HG02885 (cell line): ENCODE results near the gene F8.
"Not testable (repeated sequence)": the region's sequence is repeated elsewhere in the genome, so short reads cannot be mapped to it uniquely, and the experiment has no call there.

Experiments
- ATAC-seq: cut with Tn5 transposase; IDR thresholded peaks from one replicate; pipeline ENCODE4 v1.9.1; 2021; ENCODE audit warnings: mild to moderate bottlenecking; ENCODE audit not compliant: unreplicated experiment, poor library complexity

F8 gene

DNA sequence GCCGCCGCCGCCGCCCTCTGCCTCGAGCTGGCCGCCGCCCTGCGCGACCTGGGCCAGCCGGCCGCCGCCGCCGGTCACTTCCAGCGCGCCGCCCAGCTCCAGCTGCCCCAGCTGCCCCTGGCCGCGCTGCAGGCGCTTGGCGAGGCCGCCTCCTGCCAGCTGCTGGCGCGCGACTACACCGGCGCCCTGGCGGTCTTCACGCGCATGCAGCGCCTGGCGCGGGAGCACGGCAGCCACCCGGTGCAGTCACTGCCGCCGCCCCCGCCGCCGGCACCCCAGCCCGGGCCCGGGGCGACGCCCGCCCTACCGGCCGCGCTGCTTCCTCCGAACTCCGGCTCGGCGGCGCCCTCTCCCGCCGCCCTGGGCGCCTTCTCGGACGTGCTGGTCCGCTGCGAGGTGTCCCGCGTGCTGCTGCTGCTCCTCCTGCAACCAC, 135.7 kb downstream of the F8 start:
- peak; percentile 52 for ATAC-seq

DNA sequence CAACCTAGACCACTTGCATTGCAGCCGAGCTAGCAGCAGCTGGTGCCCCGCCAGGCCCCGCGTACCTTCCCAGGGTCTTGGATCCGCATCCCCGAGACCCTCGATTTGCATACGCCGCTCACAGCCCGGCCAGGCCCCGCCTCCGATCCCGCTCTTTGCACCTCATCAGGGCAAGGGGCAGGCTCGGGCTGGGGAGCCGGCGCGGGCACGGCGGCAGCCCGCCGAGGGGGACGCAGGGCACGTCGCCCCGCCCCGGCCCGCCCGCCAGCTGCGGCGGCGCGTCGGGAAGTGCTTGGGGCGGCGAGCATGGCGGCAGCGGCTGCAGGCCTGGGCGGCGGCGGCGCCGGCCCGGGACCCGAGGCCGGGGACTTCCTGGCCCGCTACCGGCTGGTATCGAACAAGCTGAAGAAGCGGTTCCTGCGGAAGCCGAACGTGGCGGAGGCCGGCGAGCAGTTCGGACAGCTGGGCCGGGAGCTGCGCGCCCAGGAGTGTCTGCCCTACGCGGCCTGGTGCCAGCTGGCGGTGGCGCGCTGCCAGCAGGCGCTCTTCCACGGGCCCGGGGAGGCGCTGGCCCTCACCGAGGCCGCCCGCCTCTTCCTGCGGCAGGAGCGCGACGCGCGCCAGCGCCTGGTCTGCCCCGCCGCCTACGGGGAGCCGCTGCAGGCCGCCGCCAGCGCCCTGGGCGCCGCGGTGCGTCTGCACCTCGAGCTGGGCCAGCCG, 136.3 kb downstream of the F8 start, which contains the start of gene F8A1:
F8A1 (plus strand) TSS at position 287 of the 720 bp plus-strand sequence; CDS start at position 307, 20 bp downstream.
- peak; percentile 62 for ATAC-seq

DNA sequence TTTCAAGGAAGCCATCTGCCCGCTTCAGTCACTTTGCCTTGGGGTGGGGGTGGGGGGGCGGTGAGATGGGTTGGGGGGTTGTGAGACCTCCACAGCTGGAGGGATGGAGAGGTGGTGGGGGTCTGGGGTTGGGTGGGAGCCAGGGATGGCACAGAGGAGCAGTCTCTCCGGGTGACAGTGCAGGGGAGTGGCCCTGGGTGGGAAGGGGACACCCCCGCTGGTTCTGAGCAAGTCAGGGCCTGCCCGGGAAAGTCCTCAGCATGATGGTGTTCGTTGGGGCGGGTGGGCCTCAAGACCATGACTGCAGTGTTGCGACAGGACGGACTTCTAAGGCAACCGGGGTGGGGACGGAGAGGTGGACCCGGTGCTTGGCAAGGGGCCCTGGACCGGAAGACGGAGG, 137.0 kb downstream of the F8 start:
- ATAC-seq: not testable (repeated sequence)

DNA sequence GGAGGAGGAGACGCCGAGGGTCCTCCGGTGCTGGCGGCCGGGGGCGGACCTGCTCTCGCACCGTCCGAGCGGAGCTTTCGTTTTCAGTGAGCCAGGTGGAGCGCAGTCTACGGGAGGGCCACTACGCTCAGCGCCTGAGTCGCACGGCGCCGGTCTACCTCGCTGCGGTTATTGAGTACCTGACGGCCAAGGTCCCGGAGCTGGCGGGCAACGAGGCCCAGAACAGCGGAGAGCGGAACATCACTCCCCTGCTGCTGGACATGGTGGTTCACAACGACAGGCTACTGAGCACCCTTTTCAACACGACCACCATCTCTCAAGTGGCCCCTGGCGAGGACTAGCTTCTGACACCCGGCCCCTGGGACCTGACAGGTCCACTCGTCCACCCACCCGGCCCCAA, 137.5 kb downstream of the F8 start:
- ATAC-seq: not testable (repeated sequence)

DNA sequence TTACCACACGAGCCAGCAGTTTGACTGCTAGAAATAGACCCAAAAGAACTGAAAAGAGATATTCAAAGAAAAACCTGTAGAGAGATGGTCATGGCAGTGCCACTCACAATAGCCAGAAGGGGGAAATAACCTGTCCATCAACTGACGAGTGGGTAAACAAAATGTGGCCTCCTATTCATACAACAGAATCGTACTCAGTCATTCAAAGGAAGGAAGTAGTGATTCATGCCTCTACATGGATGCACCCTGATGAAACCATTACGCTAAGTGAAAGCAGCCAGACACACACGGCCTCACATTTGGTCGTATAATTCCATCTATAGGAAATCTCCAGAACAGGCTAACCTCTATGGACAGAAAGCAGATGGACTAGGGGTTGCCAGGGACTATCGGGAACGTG, 138.5 kb downstream of the F8 start:
- not testable (repeated sequence) for ATAC-seq

DNA sequence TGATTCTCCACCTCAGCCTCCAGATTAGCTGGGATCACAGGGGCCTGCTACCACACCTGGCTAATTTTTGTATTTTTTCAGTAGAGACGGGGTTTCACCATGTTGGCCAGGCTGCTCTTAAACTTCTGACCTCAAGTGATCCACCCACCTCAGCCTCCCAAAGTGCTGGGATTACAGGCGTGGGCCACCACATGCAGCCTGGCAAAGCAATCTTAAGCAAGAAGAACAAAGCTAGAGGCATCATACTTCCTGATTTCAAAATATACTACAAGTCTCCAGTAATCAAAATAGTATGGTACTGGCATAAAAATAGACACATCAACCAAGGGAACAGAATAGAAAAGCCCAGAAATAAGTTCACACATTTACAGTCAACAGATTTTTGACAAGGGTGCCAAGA, 149.2 kb downstream of the F8 start:
- ATAC-seq: no peak

GRCh38 chrX:154868522-154868921, 154.0 kb downstream of the F8 start:
- ATAC-seq: not testable (repeated sequence)

- no peak for ATAC-seq
Measured at GRCh38 chrX:154855256-154855655, 167.3 kb downstream of the F8 start.

- ATAC-seq: no peak
Measured at GRCh38 chrX:154850957-154851611, 171.4 kb downstream of the F8 start.

DNA sequence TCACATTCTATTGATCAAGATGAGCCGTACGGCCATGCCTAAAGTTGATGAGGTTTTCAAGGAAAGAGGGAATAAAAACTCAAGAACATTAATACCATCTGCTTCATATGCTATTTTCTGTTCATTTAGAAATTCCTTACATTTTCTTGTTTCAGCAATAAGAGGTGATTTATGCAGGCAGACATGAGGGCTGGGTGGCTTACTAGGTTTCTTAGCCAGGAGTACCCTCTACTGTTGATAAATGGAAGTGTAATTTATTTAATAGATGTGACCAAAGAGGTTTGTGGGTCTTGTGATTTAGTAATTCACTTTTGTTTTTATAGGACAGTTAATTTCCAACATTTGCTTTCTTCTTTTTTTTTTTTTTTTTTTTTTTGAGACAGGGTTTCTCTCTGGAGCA, 181.7 kb downstream of the F8 start:
- ATAC-seq: no peak

- ATAC-seq: no peak
Measured at GRCh38 chrX:154836163-154836562, 186.4 kb downstream of the F8 start.

- no peak for ATAC-seq
Measured at GRCh38 chrX:154834562-154834961, 188.0 kb downstream of the F8 start, which contains the start of gene SMIM9. Gene SMIM9 (minus strand): TSS chrX:154834662. CDS start chrX:154830856, 3,806 bp downstream.

- no peak for ATAC-seq
Measured at GRCh38 chrX:154833746-154834274, 188.7 kb downstream of the F8 start.

- no peak for ATAC-seq
Measured at GRCh38 chrX:154829926-154830442, 192.5 kb downstream of the F8 start.

DNA sequence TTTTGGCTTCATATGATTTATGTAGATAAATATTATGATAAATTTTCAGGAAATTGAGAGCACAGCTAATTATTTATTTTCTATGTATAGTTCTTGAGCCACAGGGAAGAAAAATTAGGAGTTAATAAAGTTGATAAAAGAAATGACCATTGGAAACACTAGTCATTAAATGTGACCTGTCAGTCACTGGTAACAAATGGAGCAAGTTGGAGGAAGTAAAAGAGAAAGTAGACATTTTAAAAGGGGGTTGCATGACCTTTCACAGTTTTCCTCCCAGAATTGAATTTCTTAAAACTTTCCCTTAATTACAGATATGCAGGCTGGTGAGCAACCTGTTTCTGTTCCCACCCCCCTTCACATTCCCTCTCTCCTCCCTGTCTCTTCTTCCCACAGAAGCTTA, 193.4 kb downstream of the F8 start:
- ATAC-seq: no peak

- peak; percentile 9 for ATAC-seq
Measured at GRCh38 chrX:154828016-154828408, 194.5 kb downstream of the F8 start.

- ATAC-seq: peak; percentile 82
Measured at GRCh38 chrX:154827194-154828015, 195.1 kb downstream of the F8 start.

- not testable (repeated sequence) for ATAC-seq
Measured at GRCh38 chrX:154825586-154825985, 196.9 kb downstream of the F8 start.

DNA sequence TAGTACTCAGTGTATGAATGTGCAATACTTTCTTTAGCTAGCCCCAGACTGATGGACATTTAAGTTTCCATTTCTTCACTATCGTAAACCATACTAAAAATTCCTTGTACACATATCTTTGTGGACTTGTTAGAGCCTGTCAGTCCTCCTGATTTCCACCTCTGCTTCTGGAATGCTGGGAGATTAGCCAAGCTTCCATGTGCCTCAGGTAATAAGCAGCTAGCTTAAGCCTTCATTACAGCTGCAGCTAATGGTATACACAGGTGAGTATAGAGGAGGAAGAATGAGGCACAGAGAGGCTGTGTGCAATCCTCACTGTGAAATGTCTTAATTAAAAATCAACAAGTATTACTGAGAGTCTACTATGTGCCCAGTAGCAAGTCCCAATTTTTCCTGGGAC, 197.9 kb downstream of the F8 start:
- ATAC-seq: no peak

DNA sequence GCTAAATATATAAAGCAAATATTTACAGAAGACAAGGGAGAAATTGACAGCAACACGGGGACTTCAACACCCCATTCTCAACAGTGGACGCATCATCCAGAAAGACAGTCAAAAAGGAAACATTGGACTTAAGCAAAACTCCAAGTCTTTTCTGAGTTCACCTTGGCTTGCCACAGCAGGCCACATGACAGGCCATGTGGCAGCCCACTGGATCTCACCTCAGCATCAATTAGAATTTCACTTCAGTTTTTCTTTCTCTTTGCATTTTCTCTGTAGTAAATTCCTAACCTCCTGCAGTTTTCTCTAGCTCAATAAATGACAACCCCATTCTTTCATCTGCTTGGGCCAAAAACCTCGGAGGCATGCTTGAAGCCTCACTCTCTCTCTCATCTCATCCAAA, 200.5 kb downstream of the F8 start:
- no peak for ATAC-seq
